ENCODE results near the gene PSMG4.

GRCh38 chr6:3237761-3238662, 20.7 kb upstream of the PSMG4 start:
- no peak for TF ChIP-seq CTCF (tag by site-specific recombination; IDR thresholded peaks at IDR 0.05)
- TF ChIP-seq ZNF704 (tag by site-specific recombination; IDR thresholded peaks at IDR 0.05), result no peak
- TF ChIP-seq ZBTB7A (tag by site-specific recombination; IDR thresholded peaks at IDR 0.05; ENCODE audit: low read depth), result no peak
- no peak for TF ChIP-seq ZNF768 (tag by site-specific recombination; IDR thresholded peaks at IDR 0.05)
- no peak for TF ChIP-seq ZNF274 (IDR thresholded peaks at IDR 0.05; ENCODE audit: low read length)
- TF ChIP-seq ZNF274 (tag by site-specific recombination; IDR thresholded peaks at IDR 0.05; ENCODE audit: borderline replicate concordance), result no peak
- TF ChIP-seq ZNF549 (tag by site-specific recombination; IDR thresholded peaks at IDR 0.05), result no peak
- no peak for TF ChIP-seq ZNF121 (tag by site-specific recombination; IDR thresholded peaks at IDR 0.05)
- no peak for TF ChIP-seq GLIS1 (tag by site-specific recombination; IDR thresholded peaks at IDR 0.05)
- no peak for TF ChIP-seq REPIN1 (tag by site-specific recombination; IDR thresholded peaks at IDR 0.05; ENCODE audit: low read depth)
- TF ChIP-seq EGR2 (tag by site-specific recombination; IDR thresholded peaks at IDR 0.05; ENCODE audit: low read depth), result peak; percentile 53
- no peak for TF ChIP-seq ZXDB (tag by site-specific recombination; IDR thresholded peaks at IDR 0.05)
- no peak for TF ChIP-seq ZNF140 (tag by site-specific recombination; IDR thresholded peaks at IDR 0.05)

Measured in HEK293 (cell line).